Prostate gland (tissue), 2 donors: ENCODE measurements around the gene LRRN3.

Source experiments
- POLR2A ChIP-seq: fragments of 450-650 bp; IDR thresholded peaks from one replicate; pipeline ENCODE4 v1.6.1; 2016; ENCODE audit warnings: antibody characterized with exemption, mild to moderate bottlenecking
- TF ChIP-seq, protein P1 (sequence below), 4 experiments: fragments of 200-600 bp in 2 of 4; fragments of 450-650 bp in 2 of 4; sonication (generic) in 2 of 4; IDR thresholded peaks; 1 replicate in 3 of 4; 2 replicates in 1 of 4; pipeline ENCODE4 v1.5.1; 2016 to 2019; ENCODE audit warnings: antibody characterized with exemption in 4 of 4, mild to moderate bottlenecking in 2 of 4, moderate library complexity in 2 of 4

GRCh38 chr7:111056371-111056770 is 34.6 kb upstream of the LRRN3 start:
- TF ChIP-seq, protein P1, sequence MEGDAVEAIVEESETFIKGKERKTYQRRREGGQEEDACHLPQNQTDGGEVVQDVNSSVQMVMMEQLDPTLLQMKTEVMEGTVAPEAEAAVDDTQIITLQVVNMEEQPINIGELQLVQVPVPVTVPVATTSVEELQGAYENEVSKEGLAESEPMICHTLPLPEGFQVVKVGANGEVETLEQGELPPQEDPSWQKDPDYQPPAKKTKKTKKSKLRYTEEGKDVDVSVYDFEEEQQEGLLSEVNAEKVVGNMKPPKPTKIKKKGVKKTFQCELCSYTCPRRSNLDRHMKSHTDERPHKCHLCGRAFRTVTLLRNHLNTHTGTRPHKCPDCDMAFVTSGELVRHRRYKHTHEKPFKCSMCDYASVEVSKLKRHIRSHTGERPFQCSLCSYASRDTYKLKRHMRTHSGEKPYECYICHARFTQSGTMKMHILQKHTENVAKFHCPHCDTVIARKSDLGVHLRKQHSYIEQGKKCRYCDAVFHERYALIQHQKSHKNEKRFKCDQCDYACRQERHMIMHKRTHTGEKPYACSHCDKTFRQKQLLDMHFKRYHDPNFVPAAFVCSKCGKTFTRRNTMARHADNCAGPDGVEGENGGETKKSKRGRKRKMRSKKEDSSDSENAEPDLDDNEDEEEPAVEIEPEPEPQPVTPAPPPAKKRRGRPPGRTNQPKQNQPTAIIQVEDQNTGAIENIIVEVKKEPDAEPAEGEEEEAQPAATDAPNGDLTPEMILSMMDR (IDR thresholded peaks at IDR 0.05) = no peak
- no peak for TF ChIP-seq POLR2A
